Jurkat, Clone E6-1 (cell line): ENCODE measurements around the gene LBH. TPM values are rescaled to one million over a fixed set of nuclear protein-coding genes. Genes with fewer than 3 reads are reported as not detected.

Experiments used
- DNase-seq: peaks from one replicate; pipeline ENCODE4 v3.0.0-alpha.2; 2011; ENCODE audit warnings: low read depth, low spot score
- H3K4me3 ChIP-seq: 2 replicates; pipeline ENCODE4 v1.5.1; 2011; ENCODE audit warnings: mild to moderate bottlenecking, low read length, control low read depth, moderate library complexity
- polyA plus RNA-seq: library from polyadenylated mRNA; unstranded; fragments of >200 nt; gene quantifications from one replicate; pipeline ENCODE4 v1.2.1, GENCODE V29; 2012; ENCODE audit warnings: missing spikeins; ENCODE audit not compliant: insufficient read length, insufficient read depth

Gene LBH
- polyA plus RNA-seq, result 11.9 TPM

DNA sequence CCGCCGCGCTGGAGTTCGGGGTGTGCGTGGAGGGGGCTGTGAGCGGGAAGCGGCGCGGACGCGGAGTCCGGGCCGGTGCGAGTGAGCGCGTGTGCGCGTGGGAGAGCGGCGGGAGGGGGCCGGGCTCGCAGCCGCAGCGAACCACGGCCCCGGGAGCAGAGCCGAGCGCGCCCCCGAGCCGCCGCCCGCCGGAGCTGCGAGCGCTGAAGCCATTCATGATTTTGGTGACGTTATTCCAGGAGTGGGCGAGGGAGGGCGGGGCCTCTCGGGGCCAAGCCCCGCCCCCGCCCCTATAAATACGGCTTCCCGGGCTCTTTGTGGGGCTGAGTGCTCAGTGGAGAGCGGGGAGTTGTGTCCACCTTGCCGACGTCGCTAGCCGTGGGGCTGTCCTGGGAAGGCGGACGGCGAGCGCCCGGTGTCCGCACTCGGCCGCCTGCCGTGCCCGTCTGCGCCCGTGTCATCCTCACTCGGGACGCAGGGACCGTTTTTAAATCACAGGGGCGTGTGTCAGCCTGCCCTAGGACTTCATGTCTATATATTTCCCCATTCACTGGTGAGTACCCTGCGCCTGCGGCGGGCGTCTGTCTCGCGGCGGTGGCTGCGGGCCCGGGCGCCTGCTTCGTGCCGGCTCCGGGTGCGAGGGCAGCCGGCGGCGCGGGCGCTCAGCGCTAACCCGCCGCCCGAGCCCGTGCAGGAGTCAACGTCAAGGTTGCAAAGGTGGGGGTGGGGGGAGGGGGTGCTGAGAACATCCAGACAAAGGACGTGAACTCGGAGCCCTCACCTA, at the start of gene LBH:
TSS of gene LBH (plus strand) at position 323 of the 784 bp plus-strand sequence. CDS start at position 528, 205 bp downstream.
- H3K4me3 ChIP-seq, result peak within 1 kb of the TSS; percentile 60
- peak; percentile 58 for DNase-seq

DNA sequence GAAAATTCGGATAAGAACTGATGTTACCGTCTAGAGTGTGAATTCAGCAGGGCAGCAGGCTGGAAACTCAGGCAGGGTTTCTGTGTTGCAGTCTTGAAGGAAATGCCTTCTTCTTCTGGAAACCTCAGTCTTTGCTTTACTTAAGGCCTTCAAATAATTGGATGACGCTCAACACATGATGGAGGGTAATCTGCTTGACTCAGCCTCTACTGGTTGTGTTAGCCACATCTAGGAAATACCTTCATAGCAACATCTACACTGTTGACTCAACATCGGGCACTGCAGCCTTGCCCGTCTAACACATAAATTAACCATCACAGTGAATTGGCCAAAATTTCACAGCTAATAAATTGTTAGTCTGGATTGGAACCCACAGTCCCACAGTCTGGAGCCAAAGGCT, 47.3 kb upstream of the LBH start:
- DNase-seq, result no peak
- H3K4me3 ChIP-seq, result no peak overlapping the region

- no peak overlapping the region for H3K4me3 ChIP-seq
- DNase-seq, result no peak
Observed at GRCh38 chr2:30185178-30185577, 46.2 kb upstream of the LBH start.

- no peak for DNase-seq
Observed at GRCh38 chr2:30188292-30188691, 43.0 kb upstream of the LBH start.

GRCh38 chr2:30190637-30191036, 40.7 kb upstream of the LBH start:
- no peak for DNase-seq
- no peak overlapping the region for H3K4me3 ChIP-seq

More at GRCh38 chr2:30188292-30188691, 43.0 kb upstream of the LBH start:
- no peak overlapping the region for H3K4me3 ChIP-seq

DNA sequence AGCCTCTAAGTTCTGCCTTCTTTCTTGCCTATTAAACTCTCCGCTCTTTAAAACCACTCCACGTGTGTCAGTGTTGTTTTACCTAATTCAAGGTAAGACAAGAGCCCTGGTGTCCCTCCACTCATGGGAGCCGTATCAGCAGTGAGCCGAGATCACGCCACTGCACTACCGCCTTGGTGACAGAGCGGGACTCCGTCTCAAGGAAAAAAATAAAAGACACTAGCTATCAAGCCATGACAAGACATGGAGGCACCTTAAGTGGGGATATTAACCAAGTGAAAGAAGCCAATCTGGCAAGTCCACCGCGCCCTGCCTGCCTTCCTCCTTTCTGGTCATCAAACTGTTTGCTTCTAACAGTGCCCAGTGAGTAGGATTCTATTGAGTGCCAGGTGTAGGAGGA, 40.2 kb upstream of the LBH start:
- no peak overlapping the region for H3K4me3 ChIP-seq
- no peak for DNase-seq

- H3K4me3 ChIP-seq, result no peak overlapping the region
- no peak for DNase-seq
Observed at GRCh38 chr2:30191819-30192271, 39.5 kb upstream of the LBH start.

DNA sequence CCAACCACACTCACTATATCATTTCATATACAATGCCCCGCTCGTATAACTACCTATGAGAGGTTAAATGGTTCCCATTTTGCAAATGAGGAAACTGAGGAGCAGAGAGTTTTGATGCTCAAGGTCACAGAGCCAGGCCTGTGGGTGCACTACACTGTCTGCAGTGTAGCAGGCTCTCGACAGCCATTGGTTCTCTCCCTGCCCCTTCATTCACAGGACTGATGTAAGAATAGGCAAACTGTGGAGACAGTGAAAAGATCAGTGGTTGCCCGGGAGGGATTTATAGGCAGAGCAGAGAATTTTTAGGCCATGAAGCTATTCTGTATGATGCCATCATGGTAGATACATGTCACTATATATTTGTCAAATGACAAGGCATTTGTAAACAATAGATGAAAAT, 39.0 kb upstream of the LBH start:
- DNase-seq, result no peak

DNA sequence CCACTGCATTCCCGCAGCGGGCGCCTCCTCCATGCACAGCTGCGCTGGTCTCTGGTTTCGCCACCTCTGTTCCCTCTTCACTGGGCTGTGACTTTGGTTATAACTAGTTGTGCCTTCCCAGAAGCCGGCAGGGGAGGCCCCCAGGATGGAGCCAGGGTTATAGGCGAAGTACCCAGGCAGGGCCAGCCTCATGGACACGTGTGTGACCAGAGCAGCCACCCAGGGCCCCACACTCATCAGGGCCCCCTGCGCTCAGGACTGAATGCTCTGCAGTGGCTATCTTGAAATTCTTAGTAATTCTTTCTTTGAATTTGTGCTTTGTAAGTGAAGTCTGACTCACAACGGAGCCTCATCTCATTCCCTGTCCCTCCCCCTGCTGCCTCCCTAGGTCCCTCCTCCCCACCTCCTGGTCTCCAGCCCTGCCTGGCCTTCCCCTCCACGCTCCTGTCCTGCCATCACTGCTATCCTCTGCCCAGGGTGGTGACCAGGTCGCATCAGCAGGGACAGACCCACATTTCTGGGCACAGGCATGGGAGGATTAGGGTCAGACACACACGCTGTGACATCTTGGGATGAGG, 38.1 kb upstream of the LBH start:
- DNase-seq, result no peak
- H3K4me3 ChIP-seq, result no peak overlapping the region

More for the DNA sequence above, 39.0 kb upstream of the LBH start:
- no peak overlapping the region for H3K4me3 ChIP-seq

DNA sequence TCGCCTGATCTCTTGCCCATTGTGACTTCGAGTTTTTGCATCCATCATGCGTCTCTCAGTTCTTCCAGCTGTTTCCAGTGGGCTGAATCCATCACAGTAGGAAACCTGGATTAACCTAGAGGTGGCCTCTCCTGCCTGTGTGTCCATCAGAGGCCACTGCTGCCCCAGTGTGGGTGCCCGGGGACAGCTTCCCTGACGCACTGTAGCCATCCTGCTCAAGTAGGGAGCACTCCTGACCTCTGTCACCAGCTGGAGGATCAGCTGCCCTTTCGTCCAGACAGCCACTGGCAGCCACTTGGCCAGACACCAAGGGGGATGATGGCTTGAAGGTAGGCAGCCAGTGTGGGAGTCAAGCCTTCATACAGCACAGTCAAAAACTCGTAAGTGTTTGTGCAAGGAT, 36.9 kb upstream of the LBH start:
- H3K4me3 ChIP-seq, result no peak overlapping the region
- no peak for DNase-seq

DNA sequence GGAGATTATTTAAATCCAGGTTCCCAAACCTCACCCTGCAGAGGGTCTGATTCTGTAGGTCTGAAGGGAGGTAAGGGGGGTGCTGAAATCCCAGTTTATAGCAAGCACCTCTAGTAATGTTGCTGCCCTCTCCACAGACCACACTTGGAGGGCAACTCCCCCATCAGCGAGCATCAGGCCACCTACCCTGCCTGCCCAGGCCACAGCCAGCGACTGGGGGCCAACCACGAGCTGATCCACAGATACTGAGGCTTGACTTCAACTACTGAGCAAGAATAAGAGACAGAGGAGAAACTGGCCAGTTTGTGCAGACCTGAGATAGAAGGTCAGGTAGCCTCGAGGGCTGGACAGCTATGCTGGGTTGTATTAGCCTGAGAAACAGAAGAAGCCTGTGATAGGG, 36.3 kb upstream of the LBH start:
- H3K4me3 ChIP-seq, result no peak overlapping the region
- DNase-seq, result no peak

GRCh38 chr2:30197570-30198192, 33.7 kb upstream of the LBH start:
- H3K4me3 ChIP-seq, result no peak overlapping the region
- DNase-seq, result no peak

DNA sequence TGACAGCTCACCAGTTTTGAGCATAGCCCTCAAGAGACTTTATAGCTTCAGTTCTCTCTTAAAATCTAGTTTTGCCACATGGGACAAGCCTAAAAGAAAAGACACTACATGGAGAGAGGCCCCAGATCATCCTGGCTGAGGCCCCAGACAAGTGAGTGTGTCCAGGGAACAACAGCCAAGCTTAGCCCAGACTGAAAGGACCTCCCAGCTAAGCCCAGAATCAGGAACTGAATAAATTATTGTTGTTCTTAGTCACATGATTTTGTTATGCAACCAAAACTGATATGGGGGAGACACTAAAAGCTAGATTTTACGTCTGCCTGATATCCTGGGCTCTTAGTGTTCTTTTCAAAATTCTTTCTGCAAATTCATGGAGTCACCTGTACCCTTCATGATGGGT, 29.3 kb upstream of the LBH start:
- no peak for DNase-seq

DNA sequence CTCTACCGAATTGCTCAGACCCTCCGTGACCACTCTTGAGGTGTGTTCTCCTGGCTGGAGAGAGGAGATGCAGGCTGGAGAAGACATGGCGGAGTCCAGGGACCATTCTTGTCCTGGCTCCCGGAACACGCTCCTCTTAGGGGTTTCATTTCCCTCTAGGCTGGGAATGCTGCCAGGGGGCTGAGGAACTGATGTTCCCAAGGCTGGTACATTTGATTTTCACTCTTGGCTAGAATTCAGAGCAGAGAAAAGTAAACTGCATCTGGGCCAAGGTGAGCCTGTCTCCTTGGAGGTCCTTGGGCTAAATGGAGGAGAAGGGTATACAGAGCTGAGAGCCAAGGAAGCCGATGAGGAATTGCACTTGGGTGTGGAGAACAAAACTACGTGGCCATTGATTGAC, 28.2 kb upstream of the LBH start:
- no peak overlapping the region for H3K4me3 ChIP-seq
- no peak for DNase-seq

More for the DNA sequence above, 29.3 kb upstream of the LBH start:
- no peak overlapping the region for H3K4me3 ChIP-seq

- DNase-seq, result no peak
- no peak overlapping the region for H3K4me3 ChIP-seq
Observed at GRCh38 chr2:30204281-30204680, 27.1 kb upstream of the LBH start.

DNA sequence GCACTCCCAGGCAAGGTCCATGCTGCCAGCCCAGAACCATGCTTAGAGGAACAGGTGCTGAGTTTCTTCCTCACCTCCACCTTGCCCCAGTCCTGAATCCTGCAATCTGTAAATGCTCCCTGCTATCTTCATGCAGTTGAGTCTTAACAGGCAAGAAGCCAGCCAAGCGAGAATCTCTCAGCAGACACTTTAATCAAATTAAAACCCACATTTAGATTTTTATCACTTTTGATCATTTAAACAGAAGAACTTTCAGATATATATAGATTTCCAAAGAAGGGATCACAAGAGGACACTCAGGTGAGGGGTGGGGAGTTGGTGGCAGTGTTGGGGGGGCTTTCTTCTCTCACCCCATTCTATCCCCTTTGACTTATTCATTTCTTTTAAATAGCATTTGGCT, 25.9 kb upstream of the LBH start:
- H3K4me3 ChIP-seq, result no peak overlapping the region
- DNase-seq, result no peak

DNA sequence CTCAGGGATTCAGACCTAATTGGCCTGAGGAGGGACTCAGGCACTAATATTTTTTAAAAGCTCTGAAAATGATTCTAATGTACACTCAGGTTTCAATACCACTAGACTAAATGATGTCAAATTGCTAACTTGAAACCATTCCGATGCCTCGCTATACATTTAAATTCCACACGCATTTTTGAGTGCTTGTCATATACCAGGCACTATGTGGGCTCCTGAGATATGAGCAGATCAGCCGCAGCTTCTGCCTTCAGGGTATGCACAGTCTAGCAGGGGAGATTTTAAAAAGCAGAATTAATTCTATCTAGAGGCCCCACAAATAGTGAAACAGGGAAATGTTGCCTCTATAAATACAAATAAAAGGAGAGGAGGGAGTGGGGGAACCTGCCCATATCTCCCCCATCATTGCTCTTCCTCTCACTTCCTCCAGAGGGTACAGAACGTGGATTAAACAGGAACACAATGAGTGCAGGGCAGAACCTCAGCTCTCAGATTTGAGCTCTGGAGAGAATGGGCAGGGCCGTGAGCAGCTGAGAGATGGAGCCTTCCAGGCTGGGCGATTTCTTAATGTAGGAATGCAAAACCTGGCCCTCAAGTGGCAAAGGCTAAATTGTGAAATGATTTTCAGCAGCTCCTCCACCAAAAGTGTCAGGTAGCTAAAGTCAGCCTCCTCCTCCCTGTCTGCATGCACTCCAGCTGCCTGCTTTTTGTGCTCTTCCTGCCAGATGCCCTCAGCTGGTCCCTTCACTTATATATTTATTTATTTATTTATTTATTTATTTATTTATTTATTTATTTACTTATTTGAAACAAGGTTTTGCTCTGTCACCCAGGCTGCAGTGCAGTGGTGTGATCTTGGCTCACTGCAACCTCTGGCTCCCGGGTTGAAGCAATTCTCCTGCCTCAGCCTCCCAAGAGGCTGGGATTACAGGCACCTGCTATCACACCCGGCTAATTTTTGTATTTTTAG, 24.6 kb upstream of the LBH start:
- no peak overlapping the region for H3K4me3 ChIP-seq

DNA sequence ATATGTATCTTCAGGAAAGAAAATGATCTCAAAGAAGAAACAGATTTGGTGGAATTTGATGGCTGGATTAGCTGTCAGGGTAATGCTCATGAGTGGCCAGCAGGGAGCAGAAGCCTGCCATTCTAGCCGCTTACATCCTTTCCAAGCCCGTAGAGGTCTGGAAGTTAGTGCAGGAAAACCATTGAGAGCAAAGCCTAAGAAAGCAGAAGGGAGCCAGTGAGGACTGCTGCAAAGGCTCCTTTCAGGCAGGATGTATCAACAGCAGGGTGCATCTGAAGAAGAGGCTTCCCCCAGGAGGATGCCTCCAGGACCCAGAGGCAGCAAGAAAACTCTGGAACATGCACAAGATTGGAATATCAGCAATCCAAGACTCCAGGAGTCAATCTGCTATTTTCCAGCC, 22.9 kb upstream of the LBH start:
- H3K4me3 ChIP-seq, result no peak overlapping the region
- no peak for DNase-seq

More for the DNA sequence above, 24.6 kb upstream of the LBH start:
- no peak for DNase-seq

- DNase-seq, result no peak
- no peak overlapping the region for H3K4me3 ChIP-seq
Observed at GRCh38 chr2:30209227-30209626, 22.1 kb upstream of the LBH start.
